Natural killer cell treated with Interleukin-12 subunit alpha and Interleukin-12 subunit beta and Interleukin-15 and Interleukin-18, amount 100 ng/mL, for 72 hours (primary cell): ENCODE results near the gene TSPO2. TPM values are rescaled to one million over a fixed set of nuclear protein-coding genes. Genes with fewer than 3 reads are reported as not detected.

Experiments
- ATAC-seq, 2 donors: fragments of 150-1000 bp; cut with Tn5 transposase in 1 of 2; sonication (Bioruptor Pico), chemical (Tn5 transposase) in 1 of 2; 2 replicates each; pipeline ENCODE4 v1.10.0; 2021
- DNase-seq: peaks from one replicate; pipeline ENCODE4 v3.0.0; 2022; ENCODE audit warnings: low spot score
- H3K27ac Mint-ChIP-seq, 2 donors: 1 replicate in 1 of 2; 2 replicates in 1 of 2; pipeline ENCODE4 v1.8.0; 2022; ENCODE audit warnings: mixed read lengths in 2 of 2, mild to moderate bottlenecking in 1 of 2, moderate library complexity in 1 of 2
- H3K27me3 Mint-ChIP-seq, 2 donors: 1 replicate in 1 of 2; 2 replicates in 1 of 2; pipeline ENCODE4 v1.8.0; 2022; ENCODE audit warnings: mixed read lengths in 2 of 2
- H3K36me3 Mint-ChIP-seq: one replicate; pipeline ENCODE4 v1.8.0; 2022; ENCODE audit warnings: mixed read lengths
- H3K4me1 Mint-ChIP-seq, 2 donors: 1 replicate in 1 of 2; 2 replicates in 1 of 2; pipeline ENCODE4 v1.8.0; 2022; ENCODE audit warnings: low read depth in 2 of 2, mixed read lengths in 2 of 2, mild to moderate bottlenecking in 1 of 2
- H3K4me3 Mint-ChIP-seq: one replicate; pipeline ENCODE4 v1.8.0; 2022; ENCODE audit warnings: mixed read lengths
- H3K9me3 Mint-ChIP-seq: 2 replicates; pipeline ENCODE4 v1.8.0; 2022; ENCODE audit warnings: mixed read lengths
- total RNA-seq, 2 donors: library from RNA; stranded (reverse); gene quantifications; one replicate each; pipeline ENCODE4 v1.2.3, GENCODE V29; 2022

The TSPO2 gene
- total RNA-seq, 2 donors from 2014 or later = not detected

DNA sequence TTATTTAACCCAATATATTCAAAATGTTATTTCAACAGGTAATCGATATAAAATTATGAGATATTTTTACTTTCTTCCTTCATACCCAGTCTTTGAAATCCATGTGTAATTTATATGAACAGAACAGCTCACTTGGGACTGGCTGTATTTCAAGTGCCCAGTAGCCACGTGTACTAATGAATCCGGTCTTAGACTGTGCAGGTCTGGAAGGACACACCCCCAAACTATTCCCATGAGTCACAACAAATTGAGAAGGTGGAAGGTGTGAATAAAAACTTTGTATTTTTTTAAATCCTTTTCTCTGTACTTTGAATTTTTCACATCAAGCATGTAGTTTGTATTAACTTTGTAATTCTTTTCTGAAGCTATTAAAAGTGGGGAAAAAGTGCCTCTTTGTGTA, 6.1 kb upstream of the TSPO2 start:
- no peaks in the 10 kb centered on the region for H3K9me3 Mint-ChIP-seq
- H3K4me1 Mint-ChIP-seq = peaks cover 0 to 4% of the 10 kb centered on the region in 2 donors
- no peaks in the 10 kb centered on the region for H3K36me3 Mint-ChIP-seq
- no peaks in the 10 kb centered on the region for H3K27me3 Mint-ChIP-seq
- H3K27ac Mint-ChIP-seq = no peak overlapping the region
- DNase-seq (no peak), ATAC-seq (no peak)
- no peak overlapping the region for H3K4me3 Mint-ChIP-seq

DNA sequence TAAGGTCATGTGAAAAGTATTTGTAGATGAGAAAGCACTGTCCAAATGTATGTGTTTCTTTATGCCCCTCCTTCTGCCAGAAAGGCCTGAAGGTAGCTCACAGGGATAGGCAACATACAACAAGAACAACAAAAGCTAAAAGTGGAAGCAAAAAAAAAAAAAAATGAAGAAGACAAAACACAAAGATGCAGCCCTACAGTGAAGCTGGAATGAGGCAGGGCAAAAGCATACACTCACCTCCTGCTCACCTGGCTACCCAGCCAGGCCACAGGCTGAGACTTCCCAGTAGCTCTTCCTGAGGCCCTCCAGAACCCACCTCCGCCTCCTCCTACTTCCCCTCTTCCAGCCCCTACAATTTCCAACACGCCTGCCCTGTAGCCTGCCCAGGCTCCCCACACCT, 5.7 kb upstream of the TSPO2 start:
- Mint-ChIP-seq H3K36me3 (no peaks in the 10 kb centered on the region), H3K27me3 (no peaks in the 10 kb centered on the region), H3K4me3 (no peak overlapping the region), H3K9me3 (no peaks in the 10 kb centered on the region), H3K27ac (no peak overlapping the region), H3K4me1 (peaks cover 0 to 4% of the 10 kb centered on the region in 2 donors)
- no peak for ATAC-seq
- no peak for DNase-seq

DNA sequence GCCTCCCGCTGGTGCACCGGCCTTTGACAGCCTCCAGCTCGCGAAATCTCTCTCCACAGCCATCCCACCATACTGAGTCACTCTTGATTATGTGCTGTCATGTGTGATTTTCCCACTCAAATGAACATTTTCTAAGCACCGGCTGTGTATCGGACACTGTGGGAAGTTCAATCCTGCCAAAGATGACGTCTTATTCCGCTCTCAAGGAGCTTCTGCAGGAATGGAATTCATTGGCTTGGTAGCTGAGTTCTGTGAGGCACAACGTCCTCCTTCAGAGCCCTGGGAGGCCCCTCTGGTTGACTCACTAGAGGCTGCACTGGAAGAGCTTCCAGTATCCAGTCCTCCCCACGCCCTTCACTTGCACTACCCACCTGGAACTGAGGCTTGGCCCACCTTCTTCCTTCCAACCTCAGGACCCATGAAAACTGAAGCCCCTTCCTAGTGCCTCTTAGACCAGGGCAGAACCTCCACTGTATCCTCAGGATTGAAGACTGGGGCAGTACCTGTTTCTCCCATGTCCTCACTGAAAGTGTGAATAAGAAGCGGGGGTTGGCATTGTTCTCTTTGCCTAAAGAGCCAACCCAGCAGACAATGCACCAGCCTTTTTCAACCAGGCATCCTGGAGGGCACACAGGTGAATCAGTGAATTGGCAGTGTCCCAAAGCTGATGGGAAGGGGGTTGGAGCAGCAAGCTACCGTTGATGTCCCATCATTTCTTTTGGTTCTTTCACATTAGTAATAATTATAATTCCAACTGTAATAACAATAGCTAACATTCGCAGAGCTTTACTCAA, 5.0 kb upstream of the TSPO2 start:
- no peaks in the 10 kb centered on the region for H3K36me3 Mint-ChIP-seq
- H3K27me3 Mint-ChIP-seq = no peaks in the 10 kb centered on the region
- no peaks in the 10 kb centered on the region for H3K9me3 Mint-ChIP-seq
- H3K27ac Mint-ChIP-seq = no peak overlapping the region
- H3K4me3 Mint-ChIP-seq = no peak overlapping the region
- DNase-seq = no peak
- H3K4me1 Mint-ChIP-seq = peaks cover 0 to 4% of the 10 kb centered on the region in 2 donors
- ATAC-seq = no peak

DNA sequence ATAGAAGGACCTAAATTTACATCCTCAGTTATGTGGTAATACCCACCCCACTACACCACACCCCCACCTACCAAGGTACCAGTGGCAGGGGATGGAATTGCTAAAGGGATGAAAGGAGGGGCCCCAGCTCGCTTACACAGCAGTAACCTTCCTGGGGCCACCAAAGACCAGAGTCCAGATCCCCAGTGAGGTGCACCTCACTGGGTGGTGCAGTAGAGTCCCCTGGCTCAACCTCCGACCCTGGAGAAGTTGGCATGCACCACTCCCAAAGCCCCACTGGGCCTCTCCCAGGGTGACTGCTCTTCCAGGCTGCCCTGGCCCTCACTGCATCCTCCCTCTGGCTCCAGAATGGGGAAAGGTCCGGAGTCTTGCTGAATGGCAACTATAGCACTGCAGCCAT, 4.1 kb upstream of the TSPO2 start:
- Mint-ChIP-seq H3K27me3 (no peaks in the 10 kb centered on the region), H3K36me3 (no peaks in the 10 kb centered on the region), H3K9me3 (no peaks in the 10 kb centered on the region), H3K27ac (no peak overlapping the region), H3K4me3 (no peak overlapping the region), H3K4me1 (peaks cover 0 to 4% of the 10 kb centered on the region in 2 donors)
- no peak for ATAC-seq
- DNase-seq = no peak

DNA sequence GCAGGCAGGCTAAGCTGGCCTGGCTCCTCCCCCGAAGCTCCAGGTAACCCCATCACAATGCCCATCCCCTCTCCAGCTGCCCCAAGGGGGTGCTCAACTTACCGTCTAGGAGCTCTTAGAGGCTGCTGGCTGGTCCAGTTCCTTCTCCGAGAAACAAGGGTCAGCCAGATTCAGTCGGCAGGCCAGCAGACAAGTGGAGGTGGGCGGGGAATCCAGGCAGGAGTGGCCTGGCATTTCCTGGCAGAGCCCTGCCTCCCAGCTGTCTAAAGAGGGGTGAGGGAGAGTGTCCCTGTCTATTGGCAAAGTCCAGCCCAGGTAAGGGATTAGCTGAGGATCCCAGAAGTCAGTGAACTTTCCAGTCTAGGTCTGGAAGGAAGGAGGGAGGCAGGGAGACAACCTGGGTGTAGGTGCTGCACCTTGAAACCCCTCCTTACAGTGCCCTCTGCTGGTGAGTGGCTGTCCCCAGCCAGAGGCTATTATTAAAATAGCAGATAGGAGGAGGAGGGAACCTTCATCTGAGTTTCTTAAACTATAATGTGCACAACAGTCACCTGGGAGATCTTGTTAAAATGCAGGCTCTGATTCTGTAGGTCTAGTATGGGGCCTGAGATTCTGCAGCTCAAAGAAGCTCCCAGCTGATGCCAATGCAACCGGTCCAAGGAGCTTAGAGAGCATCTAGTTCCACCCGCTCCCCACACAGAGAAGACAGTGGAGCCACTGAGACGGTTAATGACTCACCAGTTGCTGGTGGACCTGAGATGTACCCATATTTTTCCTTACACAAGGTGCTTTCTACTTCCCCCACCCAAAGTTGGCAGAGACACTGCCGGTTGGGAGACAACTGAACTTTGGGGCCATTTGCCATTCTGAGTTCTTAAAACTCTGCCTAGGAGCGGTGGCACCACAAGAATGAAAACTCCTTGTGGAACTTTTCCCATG, 2.9 kb upstream of the TSPO2 start, which contains the start of gene UNC5CL:
Gene UNC5CL, minus strand, starts transcription at position 162 of the 939 bp plus-strand sequence. CDS start 4,147 bp downstream, outside the sequence.
- H3K36me3 Mint-ChIP-seq = no peaks in the 10 kb centered on the region
- no peak within 1 kb of the TSS for H3K27ac Mint-ChIP-seq
- DNase-seq (no peak), ATAC-seq (no peak)
- peaks cover 0 to 4% of the 10 kb centered on the region in 2 donors for H3K4me1 Mint-ChIP-seq
- H3K27me3 Mint-ChIP-seq = no peaks in the 10 kb centered on the region
- H3K9me3 Mint-ChIP-seq = no peaks in the 10 kb centered on the region
- H3K4me3 Mint-ChIP-seq = no peak within 1 kb of the TSS

DNA sequence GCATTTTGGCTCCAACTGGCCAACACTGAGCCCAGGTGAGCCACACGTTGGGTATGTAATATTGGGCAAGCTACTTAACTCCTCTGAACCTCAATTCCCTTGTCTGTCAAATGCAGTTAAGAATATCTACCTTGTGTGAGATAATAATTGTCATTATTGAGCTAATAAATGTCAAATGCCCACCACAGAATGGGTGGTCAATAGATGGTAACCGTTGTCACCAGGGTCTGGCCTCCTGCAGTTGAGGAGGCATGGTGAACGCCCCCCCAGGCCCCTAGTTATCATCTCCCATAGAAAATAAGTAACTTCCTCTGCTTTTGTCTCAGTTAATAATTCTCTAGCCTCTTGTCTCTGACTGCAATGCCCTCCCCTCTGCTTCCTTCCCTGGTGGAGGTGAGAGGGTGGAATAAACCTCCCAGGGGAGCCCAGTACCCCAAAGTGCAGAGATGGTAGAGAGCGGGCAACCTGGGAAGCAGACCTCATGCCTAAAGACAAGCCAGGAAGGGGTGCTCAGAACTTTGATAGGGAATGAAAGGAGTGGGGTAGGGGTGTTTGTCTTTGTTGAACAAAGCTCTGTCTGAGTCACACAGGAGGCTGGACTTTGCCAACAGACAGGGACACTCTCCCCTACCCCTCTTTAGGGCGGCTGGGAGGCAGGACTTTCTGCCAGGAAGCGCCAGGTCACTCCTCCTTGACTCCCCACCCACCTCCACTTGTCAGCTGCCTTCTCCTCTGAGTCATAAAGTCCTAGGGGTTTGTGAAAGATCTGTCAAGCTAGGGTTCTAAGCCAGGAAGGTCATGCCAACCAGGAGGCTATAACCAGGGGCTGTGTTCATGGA, 1.9 kb upstream of the TSPO2 start:
- no peak for DNase-seq
- no peaks in the 10 kb centered on the region for H3K27me3 Mint-ChIP-seq
- H3K4me3 Mint-ChIP-seq = no peak overlapping the region
- no peak overlapping the region for H3K27ac Mint-ChIP-seq
- H3K36me3 Mint-ChIP-seq = no peaks in the 10 kb centered on the region
- peak; percentile 22 to 31 for ATAC-seq
- no peaks in the 10 kb centered on the region for H3K9me3 Mint-ChIP-seq
- peaks cover 0 to 4% of the 10 kb centered on the region in 2 donors for H3K4me1 Mint-ChIP-seq

DNA sequence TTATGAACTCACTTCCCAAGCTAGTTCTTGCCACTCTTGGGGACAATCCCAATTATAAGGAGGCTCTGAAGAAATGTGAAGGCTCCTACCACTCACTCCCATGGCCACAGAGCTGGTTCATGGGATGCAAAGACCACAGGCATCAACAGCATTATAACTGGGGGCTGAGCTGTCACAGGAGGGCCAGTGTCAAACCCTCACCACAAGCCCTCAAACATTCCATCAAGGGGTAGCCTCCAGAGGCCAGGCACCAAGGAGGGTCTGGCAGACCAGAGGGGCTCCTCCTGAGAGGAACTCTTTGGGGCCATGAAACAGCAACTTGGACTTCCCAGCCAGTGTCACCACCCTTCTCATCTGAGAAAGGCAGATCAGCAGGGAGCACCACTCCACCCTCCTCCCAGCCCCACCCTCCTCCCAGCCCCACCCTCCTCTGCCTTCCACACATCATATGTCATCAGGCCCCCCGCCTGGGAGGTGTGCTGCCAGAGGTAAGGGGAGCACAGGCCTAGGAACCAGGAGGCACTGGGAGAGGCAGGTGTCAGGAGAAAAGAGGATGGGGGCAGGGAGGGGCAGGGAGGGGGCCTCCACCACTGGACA, 1.2 kb upstream of the TSPO2 start:
- Mint-ChIP-seq H3K27ac (no peak overlapping the region), H3K36me3 (no peaks in the 10 kb centered on the region), H3K27me3 (no peaks in the 10 kb centered on the region), H3K4me1 (peaks cover 0 to 4% of the 10 kb centered on the region in 2 donors), H3K9me3 (no peaks in the 10 kb centered on the region), H3K4me3 (no peak overlapping the region)
- DNase-seq = no peak
- ATAC-seq = peak in 1 of 2 donors; percentile 4

DNA sequence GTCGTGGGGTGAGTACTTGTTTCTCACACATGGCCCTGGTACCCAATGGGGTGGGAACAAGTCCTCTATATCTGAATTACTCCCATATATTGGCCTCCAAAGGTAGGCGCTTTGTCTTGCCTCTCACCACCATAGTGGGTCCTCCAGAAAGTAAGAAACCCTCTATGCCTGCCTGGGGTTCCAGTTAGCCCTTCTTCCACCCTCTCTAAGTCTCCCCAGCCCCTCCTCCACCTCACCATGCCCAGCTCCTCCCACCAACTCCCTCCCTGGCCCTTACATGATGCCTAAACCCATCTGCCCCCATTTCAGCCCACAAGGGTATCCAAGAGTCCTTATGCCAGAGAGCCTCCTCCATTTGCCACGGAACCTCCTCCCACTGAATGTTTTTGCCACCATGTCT, 884 bp downstream of the TSPO2 start:
- no peak overlapping the region for H3K4me3 Mint-ChIP-seq
- no peaks in the 10 kb centered on the region for H3K27me3 Mint-ChIP-seq
- no peaks in the 10 kb centered on the region for H3K36me3 Mint-ChIP-seq
- H3K27ac Mint-ChIP-seq = no peak overlapping the region
- H3K4me1 Mint-ChIP-seq = peaks cover 0 to 4% of the 10 kb centered on the region in 2 donors
- no peak for ATAC-seq
- no peak for DNase-seq
- H3K9me3 Mint-ChIP-seq = no peaks in the 10 kb centered on the region

DNA sequence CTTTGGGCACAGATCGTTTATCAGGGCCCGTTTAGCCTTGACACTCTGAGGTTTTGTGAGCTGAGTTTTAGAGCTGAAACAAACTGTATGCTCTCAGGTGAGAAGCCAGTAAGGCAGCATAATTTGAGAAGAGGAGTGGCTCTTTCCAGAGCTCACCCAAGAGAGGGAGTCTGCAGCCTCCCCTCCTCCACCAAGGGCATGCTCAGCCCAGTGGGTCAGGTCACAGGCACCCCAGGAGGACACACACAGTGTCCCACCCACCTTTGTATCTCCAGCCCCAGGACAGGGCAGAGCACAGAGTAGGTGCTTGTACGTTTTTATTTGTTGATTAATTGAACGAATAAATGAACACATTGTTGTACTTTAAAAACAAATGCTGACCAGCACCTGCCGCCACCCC, 3.4 kb downstream of the TSPO2 start:
- no peak for DNase-seq
- no peaks in the 10 kb centered on the region for H3K9me3 Mint-ChIP-seq
- H3K4me3 Mint-ChIP-seq = no peak overlapping the region
- no peaks in the 10 kb centered on the region for H3K4me1 Mint-ChIP-seq
- no peaks in the 10 kb centered on the region for H3K27me3 Mint-ChIP-seq
- no peak overlapping the region for H3K27ac Mint-ChIP-seq
- H3K36me3 Mint-ChIP-seq = no peaks in the 10 kb centered on the region
- peak in 1 of 2 donors; percentile 3 for ATAC-seq

DNA sequence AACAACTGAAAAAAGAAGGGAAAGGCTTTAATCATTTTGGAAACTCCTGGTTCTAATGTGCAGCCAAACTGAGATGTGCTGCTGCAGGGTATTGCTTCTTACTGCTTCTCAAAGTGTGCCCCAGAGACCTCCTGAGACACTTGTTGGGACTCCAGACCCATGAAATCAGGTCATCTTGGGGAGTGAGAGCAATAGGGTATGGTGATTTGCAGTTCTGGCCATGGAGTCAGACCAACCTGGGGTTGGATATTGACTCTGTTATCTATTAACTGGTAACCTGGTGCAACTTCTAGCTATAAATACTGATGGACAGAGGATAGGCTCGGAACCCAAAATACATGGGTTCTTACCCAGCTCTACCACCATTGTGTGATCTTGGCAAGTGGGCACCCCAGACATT, 3.8 kb downstream of the TSPO2 start:
- H3K27ac Mint-ChIP-seq = no peak overlapping the region
- ATAC-seq (no peak), DNase-seq (no peak)
- no peaks in the 10 kb centered on the region for H3K36me3 Mint-ChIP-seq
- no peak overlapping the region for H3K4me3 Mint-ChIP-seq
- H3K27me3 Mint-ChIP-seq = no peaks in the 10 kb centered on the region
- no peaks in the 10 kb centered on the region for H3K9me3 Mint-ChIP-seq
- no peaks in the 10 kb centered on the region for H3K4me1 Mint-ChIP-seq

DNA sequence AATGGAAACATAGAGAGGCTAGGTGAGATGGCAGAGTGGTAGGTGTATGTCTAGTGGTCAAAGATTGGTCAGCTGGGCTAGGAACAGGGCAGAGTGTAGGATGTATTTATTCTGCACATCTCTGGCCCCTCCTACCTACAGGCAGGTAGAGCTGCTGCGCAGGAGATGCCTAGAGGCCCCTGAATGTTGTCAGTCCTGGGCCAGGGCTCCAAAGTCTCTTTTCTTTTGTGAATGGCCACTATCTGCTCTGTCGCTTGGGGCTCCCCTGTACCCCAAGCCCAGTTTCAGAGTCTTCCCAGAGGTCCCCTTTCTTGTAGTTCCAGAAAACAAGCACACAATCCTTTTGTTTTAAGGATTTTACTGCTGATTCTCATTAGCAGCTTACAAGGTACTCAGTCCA, 5.0 kb downstream of the TSPO2 start:
- Mint-ChIP-seq H3K4me1 (peaks cover 6 to 8% of the 10 kb centered on the region in 2 donors), H3K4me3 (no peak overlapping the region), H3K27ac (no peak overlapping the region), H3K27me3 (no peaks in the 10 kb centered on the region), H3K36me3 (peaks cover 6% of the 10 kb centered on the region), H3K9me3 (no peaks in the 10 kb centered on the region)
- ATAC-seq = no peak
- no peak for DNase-seq

DNA sequence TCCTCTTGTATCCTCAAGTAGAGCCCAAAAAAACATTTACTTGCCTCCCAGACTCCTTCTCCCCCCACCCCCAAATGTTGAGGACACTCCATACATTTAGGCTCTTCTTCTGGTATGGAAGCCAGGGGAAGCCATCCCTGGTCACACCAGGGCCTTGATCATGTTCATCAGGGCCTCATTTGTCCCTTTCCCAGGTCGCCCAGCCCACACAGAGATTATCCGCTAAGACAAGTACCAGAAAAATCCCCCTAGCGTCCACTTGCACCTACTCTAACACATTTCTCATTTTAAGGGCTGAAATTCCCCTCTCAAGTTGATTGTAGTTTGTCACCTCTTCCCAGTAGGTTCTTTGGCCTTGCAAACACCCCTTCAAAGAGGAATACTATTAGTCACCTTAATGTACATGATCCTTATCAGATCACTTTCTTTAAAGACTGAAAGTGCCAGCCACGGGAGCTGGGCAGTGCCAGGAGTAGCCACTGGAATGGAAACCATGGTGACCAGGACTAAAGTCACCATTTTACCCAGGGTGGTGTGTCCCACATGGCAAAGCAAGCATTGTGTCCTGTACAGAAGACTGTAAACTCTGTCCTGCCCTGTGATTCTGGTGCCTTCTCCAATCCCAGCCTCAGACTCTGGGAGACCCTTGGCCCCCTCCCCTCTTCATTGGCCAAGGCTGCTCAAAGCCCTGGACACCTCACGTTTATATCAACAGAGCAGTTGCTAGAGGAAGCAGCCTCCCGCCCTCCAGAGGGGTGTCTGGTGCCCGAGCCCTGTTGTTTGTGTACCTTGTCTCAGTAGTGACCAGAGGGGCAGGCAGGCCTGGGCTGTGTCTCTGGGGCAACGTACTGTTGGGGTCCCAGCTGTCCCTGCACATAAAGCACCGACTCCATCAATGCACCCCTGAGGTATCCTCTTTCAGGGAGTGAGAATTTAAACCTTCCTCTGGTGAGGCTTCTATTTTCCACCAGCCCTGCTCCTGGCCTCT, 5.8 kb downstream of the TSPO2 start:
- H3K4me3 Mint-ChIP-seq = no peak overlapping the region
- H3K9me3 Mint-ChIP-seq = no peaks in the 10 kb centered on the region
- peaks cover 6% of the 10 kb centered on the region for H3K36me3 Mint-ChIP-seq
- no peak overlapping the region for H3K27ac Mint-ChIP-seq
- DNase-seq (no peak), ATAC-seq (no peak)
- peaks cover 11 to 13% of the 10 kb centered on the region in 2 donors for H3K4me1 Mint-ChIP-seq
- no peaks in the 10 kb centered on the region for H3K27me3 Mint-ChIP-seq
